HL-60 (cell line): ENCODE measurements around the gene CAPZA1.

Source experiments
- CTCF ChIP-seq: IDR thresholded peaks from one replicate; pipeline ENCODE4 v1.5.1; 2011; ENCODE audit warnings: low read length, control low read depth, inconsistent platforms; ENCODE audit not compliant: insufficient read depth
- GABPA ChIP-seq: IDR thresholded peaks from 2 replicates; pipeline ENCODE4 v1.6.1; 2012; ENCODE audit warnings: low read depth
- POLR2AphosphoS5 ChIP-seq: IDR thresholded peaks from 2 replicates; pipeline ENCODE4 v1.6.1; 2012; ENCODE audit warnings: low read depth
- REST ChIP-seq: IDR thresholded peaks from 2 replicates; pipeline ENCODE4 v1.6.1; 2012; ENCODE audit warnings: low read depth; ENCODE audit not compliant: insufficient replicate concordance

GRCh38 chr1:112594208-112594876, 25.3 kb upstream of the CAPZA1 start:
- no peak for TF ChIP-seq CTCF
- no peak for TF ChIP-seq GABPA
- no peak for TF ChIP-seq REST
- TF ChIP-seq POLR2AphosphoS5 = no peak
